Aorta (tissue), 5 donors: ENCODE measurements around the gene VCAN. TPM values are rescaled to one million over a fixed set of nuclear protein-coding genes. Genes with fewer than 3 reads are reported as not detected.

ENCODE experiments used
- ATAC-seq: fragments of 200-7000 bp; cut with Tn5 transposase; one replicate; pipeline ENCODE4 v1.9.1; 2022; ENCODE audit warnings: moderate library complexity; ENCODE audit not compliant: low FRiP score
- DNase-seq, 2 donors: peaks; one replicate each; pipeline ENCODE4 v3.0.0-alpha.2; 2020
- H3K27ac ChIP-seq, 2 donors: one replicate each; pipeline ENCODE4 v1.5.1; 2013; ENCODE audit warnings: low read length in 2 of 2, mild to moderate bottlenecking in 2 of 2, moderate library complexity in 2 of 2, control low read depth in 1 of 2, inconsistent platforms in 1 of 2, low read depth in 1 of 2
- H3K27me3 ChIP-seq, 2 donors: one replicate each; pipeline ENCODE4 v1.6.1; 2013; ENCODE audit warnings: control low read depth in 1 of 2, low read length in 1 of 2, mild to moderate bottlenecking in 1 of 2, moderate library complexity in 1 of 2; ENCODE audit not compliant: insufficient read depth in 2 of 2, control insufficient read depth in 1 of 2
- H3K36me3 ChIP-seq, 2 donors: one replicate each; pipeline ENCODE4 v1.6.1; 2013; ENCODE audit warnings: control low read depth in 1 of 2, low read length in 1 of 2, mild to moderate bottlenecking in 1 of 2; ENCODE audit not compliant: insufficient read depth in 2 of 2, control insufficient read depth in 1 of 2
- H3K4me1 ChIP-seq, 2 donors: one replicate each; pipeline ENCODE4 v1.6.1; 2013; ENCODE audit warnings: low read length in 2 of 2, control low read depth in 1 of 2, mild to moderate bottlenecking in 1 of 2, moderate library complexity in 1 of 2; ENCODE audit not compliant: insufficient read depth in 2 of 2, control insufficient read depth in 1 of 2
- H3K4me3 ChIP-seq, 2 donors: one replicate each; pipeline ENCODE4 v1.5.1; 2013; ENCODE audit warnings: low read length in 2 of 2, control low read depth in 1 of 2, mild to moderate bottlenecking in 1 of 2
- H3K9me3 ChIP-seq: one replicate; pipeline ENCODE4 v1.6.1; 2013; ENCODE audit warnings: mild to moderate bottlenecking, low read length; ENCODE audit not compliant: control insufficient read depth
- WGBS, 2 donors: extraction: QIAGEN DNeasy Blood & Tissue Kit; methylation state at CpG; one replicate each; pipeline ENCODE4 v1.1.7; 2013; 5-methylcytosine and 5-hydroxymethylcytosine counted together
- intact Hi-C, 2 donors: fragments of 100-400 bp; cut with DNase I; formaldehyde crosslinking; loops; one replicate each; pipeline versions ENCODE4 v1.14.2 to v1.15.0; 2022
- polyA plus RNA-seq, 2 donors: library from polyadenylated mRNA; stranded (reverse); fragments of 200-250 nt; gene quantifications; one replicate each; pipeline ENCODE4 v1.2.3, GENCODE V29; 2013
- total RNA-seq, 2 donors: library from RNA; stranded (reverse); fragmentation: NEBNext Ultra II Directional; extraction: Animal tissue kit (Norgen Biotek cat#: 25700); gene quantifications; one replicate each; pipeline ENCODE4 v1.2.1, GENCODE V29; 2021
- donor health status: healthy with polysubstance abuse.
- donor health status: Bipolar disorder and iron deficiency.
- donor health status: DM: no; HTN: no; CAD: no.
- donor health status: DM: no; HTN: no; CAD: no.
- donor health status: DM: yes; HTN: yes; CAD: no.

VCAN gene
- total and polyA plus RNA-seq, 4 donors = 21.5 to 849 (median 478) TPM

DNA sequence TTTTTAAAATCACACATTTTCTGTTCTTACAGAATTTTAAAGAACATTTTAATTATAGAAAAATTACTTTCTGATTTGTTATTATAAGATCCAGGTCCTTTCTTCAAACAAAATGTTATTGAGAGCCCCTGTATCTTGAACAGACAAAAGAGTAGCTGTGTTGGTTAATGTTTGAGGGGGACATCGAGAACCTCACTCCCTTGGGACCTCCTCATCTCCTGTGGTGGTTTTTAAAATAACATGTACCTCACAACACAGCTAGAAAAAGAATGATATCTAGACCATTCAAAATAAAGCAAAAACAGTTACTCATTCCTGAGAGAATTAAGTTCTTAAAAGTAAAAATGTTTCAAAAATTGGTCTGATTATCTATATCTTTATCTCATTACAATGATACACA is 54.7 kb downstream of the VCAN start:
- Histone ChIP-seq H3K36me3 (peaks cover 0 to 4% of the 10 kb centered on the region in 2 donors), H3K9me3 (no peaks in the 10 kb centered on the region), H3K4me1 (no peaks in the 10 kb centered on the region), H3K27ac (no peak overlapping the region), H3K4me3 (no peak overlapping the region), H3K27me3 (no peaks in the 10 kb centered on the region)
- ATAC-seq = no peak
- intact Hi-C loops = no loop called here
- DNase-seq = no peak
- 29 to 36% methylated on average over 1 of the region's 1 CpG for WGBS, 2 donors

DNA sequence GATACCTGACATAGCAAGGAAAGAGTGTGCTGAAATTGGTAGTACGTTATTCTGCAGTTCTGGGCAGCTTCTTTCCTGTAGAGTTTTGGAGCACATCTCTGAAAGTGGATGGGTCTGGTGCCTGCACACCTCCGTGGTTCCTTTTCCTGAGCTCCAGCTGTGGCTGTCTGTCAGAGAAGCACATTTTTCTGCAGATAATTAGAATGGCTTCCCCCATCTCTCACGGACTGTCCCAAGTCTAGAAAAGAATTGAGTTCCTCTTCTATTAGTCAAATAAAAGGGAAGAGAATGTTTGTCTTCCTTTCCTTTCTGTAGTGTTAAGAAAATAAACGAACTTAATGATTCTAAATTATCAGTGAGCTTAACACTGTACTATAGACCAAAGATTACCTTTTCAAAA is 55.7 kb downstream of the VCAN start:
- H3K36me3 ChIP-seq = no peaks in the 10 kb centered on the region
- no peaks in the 10 kb centered on the region for H3K9me3 ChIP-seq
- H3K27me3 ChIP-seq = no peaks in the 10 kb centered on the region
- H3K4me1 ChIP-seq = no peaks in the 10 kb centered on the region
- DNase-seq (no peak), ATAC-seq (no peak)
- no peak overlapping the region for H3K4me3 ChIP-seq
- H3K27ac ChIP-seq = no peak overlapping the region
- 71 to 72% methylated on average over 4 of the region's 4 CpGs for whole genome bisulfite sequencing, 2 donors
- intact Hi-C loops = no loop called here

DNA sequence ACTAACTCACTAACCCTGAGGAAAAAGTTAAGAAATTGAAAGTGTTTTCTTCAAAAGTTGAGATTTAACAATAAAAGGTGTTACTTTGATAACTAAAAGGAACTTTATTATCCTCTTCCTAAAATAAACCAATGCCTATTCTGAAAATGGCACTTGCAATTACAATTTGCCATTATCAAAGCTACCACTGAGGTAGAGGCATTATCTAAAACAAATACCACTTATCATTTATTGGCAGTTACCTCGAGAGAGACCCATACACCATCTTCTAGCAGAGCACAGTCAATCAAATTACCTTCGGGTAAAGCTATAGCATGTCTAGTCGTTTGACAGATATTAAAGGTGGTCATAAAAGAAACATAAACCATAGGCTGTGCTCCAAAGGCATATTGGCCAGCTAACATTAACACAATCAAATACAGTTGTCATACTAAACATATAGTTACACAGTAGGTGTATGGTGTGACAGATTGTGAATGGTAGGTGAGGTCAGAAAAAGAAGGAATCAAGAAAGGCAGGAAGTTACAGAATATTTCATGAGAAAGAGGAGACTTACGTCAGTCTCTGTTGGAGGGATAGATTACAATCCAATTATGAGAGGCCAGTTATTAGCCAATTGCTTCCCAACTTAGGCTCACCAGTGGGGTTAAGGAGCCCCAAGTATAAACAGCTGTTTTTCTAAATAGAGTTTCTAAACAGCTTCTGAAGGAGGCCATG is 56.3 kb downstream of the VCAN start:
- ATAC-seq (no peak), DNase-seq (no peak)
- WGBS, 2 donors = 66 to 68% methylated on average over 4 of the region's 4 CpGs
- intact Hi-C loops = no loop called here
- Histone ChIP-seq H3K27me3 (no peaks in the 10 kb centered on the region), H3K9me3 (no peaks in the 10 kb centered on the region), H3K27ac (no peak overlapping the region), H3K36me3 (no peaks in the 10 kb centered on the region), H3K4me1 (no peaks in the 10 kb centered on the region), H3K4me3 (no peak overlapping the region)

DNA sequence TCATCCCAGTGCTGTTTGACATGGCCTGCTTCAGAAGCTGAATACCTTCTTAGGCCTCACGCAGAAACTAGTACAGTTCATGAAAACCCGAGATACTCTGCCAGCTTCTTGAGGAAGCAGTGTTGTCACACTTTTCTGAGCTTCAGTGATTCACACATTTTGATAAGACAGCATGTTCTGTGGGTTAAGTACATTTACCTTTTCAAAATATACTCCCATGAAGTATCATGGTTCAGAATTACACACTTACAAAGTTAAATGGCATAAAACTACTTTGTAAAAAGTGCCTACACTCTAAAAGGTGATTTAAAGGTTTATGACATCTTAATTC is 56.9 kb downstream of the VCAN start:
- Histone ChIP-seq H3K27me3 (no peaks in the 10 kb centered on the region), H3K4me1 (no peaks in the 10 kb centered on the region), H3K36me3 (no peaks in the 10 kb centered on the region), H3K27ac (no peak overlapping the region), H3K4me3 (no peak overlapping the region), H3K9me3 (no peaks in the 10 kb centered on the region)
- WGBS, 2 donors = 57 to 60% methylated on average over 2 of the region's 2 CpGs
- intact Hi-C loops = no loop called here
- no peak for ATAC-seq
- DNase-seq = no peak

DNA sequence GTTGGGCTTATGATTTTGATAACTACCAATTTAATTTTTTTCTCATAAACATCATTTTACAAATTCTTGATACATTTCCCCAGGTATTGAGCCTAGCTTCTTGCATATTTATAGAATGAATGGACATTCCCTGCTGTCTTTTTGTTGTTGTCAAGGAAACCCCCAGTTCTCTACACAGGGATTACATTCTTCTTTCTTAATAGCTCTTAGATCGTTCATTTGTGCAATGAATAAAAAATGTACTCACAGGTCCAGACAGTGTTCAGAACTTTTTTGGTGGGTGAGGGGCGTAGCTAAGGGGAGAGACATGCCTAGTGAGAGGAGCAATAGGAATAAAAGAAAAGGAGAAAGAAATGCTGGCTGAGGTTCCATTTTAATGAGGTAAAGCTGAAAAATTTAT is 58.6 kb downstream of the VCAN start:
- intact Hi-C loops = no loop called here
- Histone ChIP-seq H3K9me3 (no peaks in the 10 kb centered on the region), H3K27ac (no peak overlapping the region), H3K4me1 (no peaks in the 10 kb centered on the region), H3K4me3 (no peak overlapping the region), H3K27me3 (no peaks in the 10 kb centered on the region), H3K36me3 (no peaks in the 10 kb centered on the region)
- DNase-seq (no peak), ATAC-seq (no peak)
- 43 to 44% methylated on average over 2 of the region's 2 CpGs for WGBS, 2 donors

DNA sequence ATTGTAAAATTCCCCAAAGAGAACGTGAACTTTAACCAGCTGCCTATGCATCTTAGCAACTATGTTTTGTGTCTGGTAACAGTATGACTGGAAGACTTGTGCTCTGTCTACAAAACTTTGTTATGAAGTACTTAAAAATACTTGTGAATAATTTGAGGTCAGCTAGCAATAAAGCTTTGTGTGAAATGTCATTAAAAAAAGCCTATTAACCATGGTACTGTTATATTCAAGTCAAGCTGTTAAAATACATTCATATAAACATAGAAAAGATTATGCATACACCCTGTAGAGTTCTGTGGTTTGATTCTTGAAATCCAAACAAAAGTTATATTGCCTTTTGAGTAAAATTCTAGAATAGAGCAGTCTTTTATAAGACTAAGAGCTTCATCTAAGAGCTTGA is 60.1 kb downstream of the VCAN start:
- no peak for DNase-seq
- H3K9me3 ChIP-seq = no peaks in the 10 kb centered on the region
- no peaks in the 10 kb centered on the region for H3K36me3 ChIP-seq
- no peak overlapping the region for H3K4me3 ChIP-seq
- WGBS, 2 donors = 80 to 83% methylated on average over 1 of the region's 1 CpG
- no peaks in the 10 kb centered on the region for H3K27me3 ChIP-seq
- intact Hi-C loops = no loop called here
- no peak overlapping the region for H3K27ac ChIP-seq
- ATAC-seq = no peak
- H3K4me1 ChIP-seq = no peaks in the 10 kb centered on the region

DNA sequence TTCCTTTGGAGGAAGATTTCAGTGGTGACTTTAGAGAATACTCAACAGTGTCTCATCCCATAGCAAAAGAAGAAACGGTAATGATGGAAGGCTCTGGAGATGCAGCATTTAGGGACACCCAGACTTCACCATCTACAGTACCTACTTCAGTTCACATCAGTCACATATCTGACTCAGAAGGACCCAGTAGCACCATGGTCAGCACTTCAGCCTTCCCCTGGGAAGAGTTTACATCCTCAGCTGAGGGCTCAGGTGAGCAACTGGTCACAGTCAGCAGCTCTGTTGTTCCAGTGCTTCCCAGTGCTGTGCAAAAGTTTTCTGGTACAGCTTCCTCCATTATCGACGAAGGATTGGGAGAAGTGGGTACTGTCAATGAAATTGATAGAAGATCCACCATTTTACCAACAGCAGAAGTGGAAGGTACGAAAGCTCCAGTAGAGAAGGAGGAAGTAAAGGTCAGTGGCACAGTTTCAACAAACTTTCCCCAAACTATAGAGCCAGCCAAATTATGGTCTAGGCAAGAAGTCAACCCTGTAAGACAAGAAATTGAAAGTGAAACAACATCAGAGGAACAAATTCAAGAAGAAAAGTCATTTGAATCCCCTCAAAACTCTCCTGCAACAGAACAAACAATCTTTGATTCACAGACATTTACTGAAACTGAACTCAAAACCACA is 67.4 kb downstream of the VCAN start:
- DNase-seq (no peak), ATAC-seq (no peak)
- peaks cover 5 to 14% of the 10 kb centered on the region in 2 donors for H3K36me3 ChIP-seq
- H3K27ac ChIP-seq = no peak overlapping the region
- 93 to 96% methylated on average over 4 of the region's 4 CpGs for WGBS, 2 donors
- intact Hi-C loops = no loop called here
- no peaks in the 10 kb centered on the region for H3K4me1 ChIP-seq
- H3K9me3 ChIP-seq = no peaks in the 10 kb centered on the region
- no peaks in the 10 kb centered on the region for H3K27me3 ChIP-seq
- no peak overlapping the region for H3K4me3 ChIP-seq

DNA sequence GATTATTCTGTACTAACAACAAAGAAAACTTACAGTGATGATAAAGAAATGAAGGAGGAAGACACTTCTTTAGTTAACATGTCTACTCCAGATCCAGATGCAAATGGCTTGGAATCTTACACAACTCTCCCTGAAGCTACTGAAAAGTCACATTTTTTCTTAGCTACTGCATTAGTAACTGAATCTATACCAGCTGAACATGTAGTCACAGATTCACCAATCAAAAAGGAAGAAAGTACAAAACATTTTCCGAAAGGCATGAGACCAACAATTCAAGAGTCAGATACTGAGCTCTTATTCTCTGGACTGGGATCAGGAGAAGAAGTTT is 67.9 kb downstream of the VCAN start:
- Histone ChIP-seq H3K9me3 (no peaks in the 10 kb centered on the region), H3K27ac (no peak overlapping the region), H3K4me1 (no peaks in the 10 kb centered on the region), H3K27me3 (no peaks in the 10 kb centered on the region), H3K4me3 (no peak overlapping the region), H3K36me3 (peaks cover 5 to 14% of the 10 kb centered on the region in 2 donors)
- ATAC-seq (no peak), DNase-seq (no peak)
- WGBS, 2 donors = 93 to 100% methylated on average over 1 of the region's 1 CpG
- intact Hi-C loops = no loop called here

DNA sequence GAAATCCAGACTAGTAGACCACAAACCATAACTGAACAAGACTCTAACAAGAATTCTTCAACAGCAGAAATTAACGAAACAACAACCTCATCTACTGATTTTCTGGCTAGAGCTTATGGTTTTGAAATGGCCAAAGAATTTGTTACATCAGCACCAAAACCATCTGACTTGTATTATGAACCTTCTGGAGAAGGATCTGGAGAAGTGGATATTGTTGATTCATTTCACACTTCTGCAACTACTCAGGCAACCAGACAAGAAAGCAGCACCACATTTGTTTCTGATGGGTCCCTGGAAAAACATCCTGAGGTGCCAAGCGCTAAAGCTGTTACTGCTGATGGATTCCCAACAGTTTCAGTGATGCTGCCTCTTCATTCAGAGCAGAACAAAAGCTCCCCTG is 68.6 kb downstream of the VCAN start:
- 89 to 94% methylated on average over 2 of the region's 2 CpGs for WGBS, 2 donors
- Histone ChIP-seq H3K4me3 (no peak overlapping the region), H3K4me1 (no peaks in the 10 kb centered on the region), H3K27ac (no peak overlapping the region), H3K27me3 (no peaks in the 10 kb centered on the region), H3K36me3 (peaks cover 5 to 14% of the 10 kb centered on the region in 2 donors), H3K9me3 (no peaks in the 10 kb centered on the region)
- ATAC-seq = no peak
- intact Hi-C loops = no loop called here
- no peak for DNase-seq
